Adrenal gland (tissue), 12 donors: ENCODE data around the gene CERS3. TPM values are rescaled to one million over a fixed set of nuclear protein-coding genes. Genes with fewer than 3 reads are reported as not detected.

ENCODE experiments used
- DNase-seq, 7 donors: peaks; one replicate each; pipeline ENCODE4 v3.0.0-alpha.2; 2019 to 2020
- H3K27ac ChIP-seq, 5 donors: fragments of 200-600 bp; sonication (generic) in 4 of 5; 1 replicate in 3 of 5; 2 replicates in 2 of 5; pipeline versions ENCODE4 v1.5.1 to v1.8.0; 2016 to 2020; ENCODE audit warnings: mild to moderate bottlenecking in 1 of 5
- H3K27me3 ChIP-seq: fragments of 200-600 bp; 2 replicates; pipeline ENCODE4 v1.8.0; 2021
- H3K36me3 ChIP-seq, 2 donors: fragments of 200-600 bp; replicated peaks in 1 of 2; 1 replicate in 1 of 2; 2 replicates in 1 of 2; pipeline versions ENCODE4 v1.5.1 to v1.8.0; 2018 to 2022
- H3K4me1 ChIP-seq, 2 donors: fragments of 200-600 bp; replicated peaks in 1 of 2; 1 replicate in 1 of 2; 2 replicates in 1 of 2; pipeline versions ENCODE4 v1.5.1 to v1.8.0; 2018 to 2021
- H3K4me3 ChIP-seq, 4 donors: fragments of 200-600 bp; sonication (generic) in 3 of 4; one replicate each; pipeline ENCODE4 v1.5.1; 2016 to 2018
- H3K9me3 ChIP-seq, 3 donors: fragments of 200-600 bp; sonication (generic) in 1 of 3; replicated peaks in 1 of 3; 1 replicate in 2 of 3; 2 replicates in 1 of 3; pipeline versions ENCODE4 v1.5.1 to v1.8.0; 2016 to 2021
- POLR2A ChIP-seq, 2 donors: fragments of 450-650 bp; IDR thresholded peaks; one replicate each; pipeline ENCODE4 v1.6.1; 2017; ENCODE audit warnings: antibody characterized with exemption in 2 of 2, mild to moderate bottlenecking in 2 of 2, moderate library complexity in 1 of 2
- WGBS, 4 donors: extraction: QIAGEN DNeasy Blood & Tissue Kit in 2 of 4; methylation state at CpG; one replicate each; pipeline versions ENCODE4 v1.1.5 to v1.1.7; 2013 to 2017; 5-methylcytosine and 5-hydroxymethylcytosine counted together
- intact Hi-C, 2 donors: fragments of 100-400 bp; cut with DNase I; formaldehyde crosslinking; loops; one replicate each; pipeline versions ENCODE4 v1.14.1 to v1.15.0; 2022 to 2023
- polyA plus RNA-seq, 3 donors: library from polyadenylated mRNA; stranded (reverse); fragments of 200-250 nt in 2 of 3; fragments of 350-450 nt in 1 of 3; fragmentation: Illumina TruSeq in 1 of 3; extraction: RNeasy Lipid Tissue Mini Kit (QIAGEN cat#74804) in 1 of 3; gene quantifications; one replicate each; pipeline ENCODE4 v1.2.3, GENCODE V29; 2013 to 2014
- total RNA-seq, 9 donors: library from RNA; depleted of rRNA in 4 of 9; stranded (reverse); fragments of >200 nt in 4 of 9; fragments of 120-200 nt in 1 of 9; fragmentation: NEBNext Ultra II Directional in 1 of 9; extraction: Animal tissue kit (Norgen Biotek cat#: 25700) in 1 of 9; gene quantifications; one replicate each; pipeline versions ENCODE4 v1.1.0 to v1.2.4, GENCODE V29; 2013 to 2023
- TF ChIP-seq, protein P1 (sequence below), 6 experiments: fragments of 450-650 bp in 4 of 6; fragments of 200-600 bp in 2 of 6; sonication (generic) in 1 of 6; IDR thresholded peaks; 1 replicate in 5 of 6; 2 replicates in 1 of 6; pipeline versions ENCODE4 v1.5.1 to v1.8.0; 2016 to 2021; ENCODE audit warnings: antibody characterized with exemption in 6 of 6, mild to moderate bottlenecking in 2 of 6, moderate library complexity in 1 of 6
- donor health status: healthy with polysubstance abuse.
- donor health status: Bipolar disorder and iron deficiency.
- donor health status: DM: yes; HTN: yes; CAD: no.
- donor health status: DM: no; HTN: no; CAD: no.
- donor health status: DM: no; HTN: no; CAD: no.
- donor health status: DM: yes; HTN: yes; CAD: no.

The CERS3 gene
- total and polyA plus RNA-seq, 12 donors: 0.07 to 0.08 TPM; not detected in 10

DNA sequence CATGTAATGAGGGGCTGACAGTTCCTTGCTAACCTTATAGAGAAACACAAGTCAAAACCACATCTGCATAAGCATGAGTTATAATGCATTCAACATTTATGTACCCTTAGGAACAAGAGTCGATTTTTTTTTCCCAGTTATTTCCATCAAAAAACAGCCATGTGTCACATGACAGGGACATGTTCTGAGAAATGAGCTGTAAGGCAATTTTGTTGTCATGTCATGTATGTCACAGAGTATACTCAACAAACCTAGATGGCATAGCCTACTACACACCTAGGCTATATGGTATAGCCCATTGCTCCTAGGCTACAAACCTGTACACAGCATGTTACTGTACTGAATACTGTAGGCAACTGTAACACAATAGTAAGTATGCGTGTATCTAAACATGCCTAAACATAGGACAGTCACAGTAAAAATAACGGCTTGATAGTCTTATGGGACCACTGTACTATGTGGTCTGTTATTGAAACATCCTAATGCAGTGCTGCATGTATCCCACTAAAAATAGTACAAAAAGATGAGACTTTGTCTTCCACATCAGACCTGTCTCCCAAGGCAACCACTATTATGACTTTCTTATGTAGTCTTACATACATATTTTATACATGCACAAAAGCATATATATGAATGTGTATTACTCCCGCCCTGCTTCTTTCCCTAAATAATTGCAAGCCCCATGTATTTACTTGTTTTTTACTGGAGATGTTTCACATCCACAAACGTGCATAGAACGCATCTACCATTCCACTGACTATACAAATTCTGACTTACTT is 38.3 kb upstream of the CERS3 start:
- peaks cover 0 to 10% of the 10 kb centered on the region in 2 donors for H3K36me3 ChIP-seq
- intact Hi-C loops: no loop called here
- no peak for DNase-seq
- no peak overlapping the region for H3K4me3 ChIP-seq
- WGBS, 4 donors: 94 to 97% (median 96%) methylated on average over 6 of the region's 6 CpGs
- no peak overlapping the region for H3K27ac ChIP-seq
- H3K4me1 ChIP-seq: no peaks in the 10 kb centered on the region
- no peaks in the 10 kb centered on the region for H3K27me3 ChIP-seq
- TF ChIP-seq, protein P1, sequence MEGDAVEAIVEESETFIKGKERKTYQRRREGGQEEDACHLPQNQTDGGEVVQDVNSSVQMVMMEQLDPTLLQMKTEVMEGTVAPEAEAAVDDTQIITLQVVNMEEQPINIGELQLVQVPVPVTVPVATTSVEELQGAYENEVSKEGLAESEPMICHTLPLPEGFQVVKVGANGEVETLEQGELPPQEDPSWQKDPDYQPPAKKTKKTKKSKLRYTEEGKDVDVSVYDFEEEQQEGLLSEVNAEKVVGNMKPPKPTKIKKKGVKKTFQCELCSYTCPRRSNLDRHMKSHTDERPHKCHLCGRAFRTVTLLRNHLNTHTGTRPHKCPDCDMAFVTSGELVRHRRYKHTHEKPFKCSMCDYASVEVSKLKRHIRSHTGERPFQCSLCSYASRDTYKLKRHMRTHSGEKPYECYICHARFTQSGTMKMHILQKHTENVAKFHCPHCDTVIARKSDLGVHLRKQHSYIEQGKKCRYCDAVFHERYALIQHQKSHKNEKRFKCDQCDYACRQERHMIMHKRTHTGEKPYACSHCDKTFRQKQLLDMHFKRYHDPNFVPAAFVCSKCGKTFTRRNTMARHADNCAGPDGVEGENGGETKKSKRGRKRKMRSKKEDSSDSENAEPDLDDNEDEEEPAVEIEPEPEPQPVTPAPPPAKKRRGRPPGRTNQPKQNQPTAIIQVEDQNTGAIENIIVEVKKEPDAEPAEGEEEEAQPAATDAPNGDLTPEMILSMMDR (IDR thresholded peaks at IDR 0.05): no peak
- TF ChIP-seq POLR2A (IDR thresholded peaks at IDR 0.05): no peak
- no peaks in the 10 kb centered on the region for H3K9me3 ChIP-seq

DNA sequence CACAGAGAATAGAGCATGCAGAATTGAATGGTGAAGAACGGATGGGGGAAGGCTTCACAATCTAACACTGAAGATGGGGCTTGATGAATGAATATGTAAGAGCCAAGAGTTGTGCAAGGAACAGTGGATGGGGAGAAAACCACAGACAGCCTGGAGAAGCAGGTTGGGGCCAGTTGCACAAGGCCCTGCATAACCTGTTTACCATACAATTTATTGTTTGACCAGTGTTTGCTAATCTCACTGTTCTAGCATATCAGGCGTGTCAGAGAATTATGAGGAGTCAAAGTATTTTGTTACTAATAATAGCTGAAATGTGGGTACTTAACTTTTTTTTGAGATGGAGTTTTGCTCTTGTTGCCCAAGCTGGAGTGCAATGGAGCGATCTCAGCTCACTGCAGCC is 36.8 kb upstream of the CERS3 start:
- H3K4me3 ChIP-seq: no peak overlapping the region
- no peak for TF ChIP-seq POLR2A (IDR thresholded peaks at IDR 0.05)
- TF ChIP-seq, protein P1 (IDR thresholded peaks at IDR 0.05): no peak
- H3K9me3 ChIP-seq: no peaks in the 10 kb centered on the region
- H3K4me1 ChIP-seq: no peaks in the 10 kb centered on the region
- H3K36me3 ChIP-seq: peaks cover 0 to 7% of the 10 kb centered on the region in 2 donors
- 88 to 95% (median 89%) methylated on average over 3 of the region's 3 CpGs for WGBS, 4 donors
- intact Hi-C loops: no loop called here
- H3K27ac ChIP-seq: no peak overlapping the region
- DNase-seq: no peak
- no peaks in the 10 kb centered on the region for H3K27me3 ChIP-seq

DNA sequence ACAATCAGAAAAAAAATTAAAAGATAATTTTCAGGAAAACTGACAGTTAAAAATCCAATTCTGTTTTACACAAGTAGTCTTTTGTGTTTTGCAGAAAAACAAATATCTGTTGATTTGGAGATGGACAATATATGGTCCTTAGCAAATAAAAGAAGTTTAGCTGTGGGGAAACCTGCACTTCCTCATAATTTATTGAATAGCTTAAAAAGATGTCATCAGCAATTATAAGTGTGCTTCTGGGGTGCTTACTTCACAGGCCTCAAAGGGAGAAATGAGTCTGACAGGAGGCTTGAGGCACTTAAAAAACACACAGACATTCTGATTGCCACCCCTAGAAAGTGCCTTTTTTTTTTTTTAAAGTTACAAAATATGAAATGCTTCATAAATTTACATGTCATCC is 31.6 kb upstream of the CERS3 start:
- TF ChIP-seq, protein P1 (IDR thresholded peaks at IDR 0.05): no peak
- TF ChIP-seq POLR2A (IDR thresholded peaks at IDR 0.05): no peak
- H3K27ac ChIP-seq: no peak overlapping the region
- no peak overlapping the region for H3K4me3 ChIP-seq
- H3K27me3 ChIP-seq: no peaks in the 10 kb centered on the region
- intact Hi-C loops: no loop called here
- no peaks in the 10 kb centered on the region for H3K9me3 ChIP-seq
- no peaks in the 10 kb centered on the region for H3K4me1 ChIP-seq
- H3K36me3 ChIP-seq: no peaks in the 10 kb centered on the region
- no peak for DNase-seq

DNA sequence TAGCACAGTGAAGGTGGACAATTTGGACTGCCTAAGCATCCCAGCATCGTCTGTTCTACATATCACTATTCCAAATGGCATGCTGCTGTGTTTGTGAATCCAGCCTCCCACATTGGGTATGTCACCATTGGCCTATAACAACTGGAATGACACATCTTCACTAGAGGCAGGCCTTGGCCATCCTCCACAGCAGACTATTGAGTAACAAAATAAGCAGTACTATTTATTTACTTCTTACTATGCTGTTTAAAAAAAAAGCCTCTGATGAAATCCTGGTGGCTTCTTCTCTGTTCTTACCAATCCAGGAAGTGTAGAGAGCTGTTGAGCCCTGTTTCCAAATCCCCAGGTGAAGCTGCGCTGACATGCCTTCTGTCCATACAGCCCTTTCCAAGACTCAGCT is 30.6 kb upstream of the CERS3 start:
- Histone ChIP-seq H3K9me3 (no peaks in the 10 kb centered on the region), H3K27ac (no peak overlapping the region), H3K4me3 (no peak overlapping the region), H3K27me3 (no peaks in the 10 kb centered on the region), H3K4me1 (no peaks in the 10 kb centered on the region), H3K36me3 (no peaks in the 10 kb centered on the region)
- intact Hi-C loops: no loop called here
- 78 to 94% (median 83%) methylated on average over 2 of the region's 2 CpGs for WGBS, 4 donors
- DNase-seq: peak in 3 of 7 donors; percentile 8 to 28 (median 16)
- TF ChIP-seq, protein P1 (IDR thresholded peaks at IDR 0.05): no peak
- no peak for TF ChIP-seq POLR2A (IDR thresholded peaks at IDR 0.05)
